DMS 273 (cell line): ENCODE data around the gene BHLHA15.
"Not testable (repeated sequence)": the region's sequence is repeated elsewhere in the genome, so short reads cannot be mapped to it uniquely, and the experiment has no call there.

ENCODE experiments used
- DNase-seq: peaks from one replicate; lab custom pipeline; 2025; ENCODE audit not compliant: unreplicated experiment; lab: John Stamatoyannopoulos, UW

The BHLHA15 gene

DNA sequence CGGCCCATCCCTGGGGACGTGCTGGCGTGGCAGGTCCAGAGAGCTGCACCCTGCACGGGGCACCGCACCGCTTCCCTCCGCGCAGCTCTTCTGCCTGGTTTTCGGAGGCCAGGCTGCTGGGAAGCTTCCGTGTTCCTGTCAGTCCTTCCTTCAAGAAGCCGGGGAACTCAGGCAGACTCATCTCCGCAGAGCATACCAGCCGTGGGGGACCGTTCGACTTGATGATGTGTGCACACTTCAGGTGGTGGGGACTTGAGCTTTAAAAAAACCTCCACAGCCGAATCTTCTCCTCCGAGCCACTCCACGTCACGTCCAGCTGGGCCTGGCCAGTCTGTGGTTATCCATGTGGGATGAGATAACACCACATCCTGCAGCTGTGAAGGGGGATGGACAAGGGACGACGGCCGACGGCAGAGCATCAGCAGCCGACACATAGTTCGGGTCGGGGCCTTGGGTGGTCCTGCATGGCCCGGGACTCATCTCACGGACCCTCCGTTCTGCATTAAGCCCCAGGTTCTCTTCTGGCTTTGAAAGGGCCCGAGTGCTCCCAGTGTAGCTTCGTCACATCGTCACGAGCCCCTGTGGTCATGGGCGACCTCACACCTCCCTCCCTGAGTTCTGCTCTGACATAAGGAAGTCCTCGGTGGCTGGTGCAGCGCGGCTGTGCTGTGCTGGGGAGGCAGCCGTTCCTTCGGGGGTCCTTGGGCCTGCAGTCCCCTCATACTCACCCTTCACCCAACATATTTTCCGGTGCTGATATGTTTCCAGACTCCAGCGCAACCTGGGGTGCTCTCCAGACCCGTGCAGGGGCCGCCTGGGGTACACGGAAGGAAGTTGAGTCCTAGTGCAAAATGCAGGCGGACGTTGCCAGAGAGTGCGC is 4.5 kb upstream of the BHLHA15 start:
- DNase-seq = no peak

DNA sequence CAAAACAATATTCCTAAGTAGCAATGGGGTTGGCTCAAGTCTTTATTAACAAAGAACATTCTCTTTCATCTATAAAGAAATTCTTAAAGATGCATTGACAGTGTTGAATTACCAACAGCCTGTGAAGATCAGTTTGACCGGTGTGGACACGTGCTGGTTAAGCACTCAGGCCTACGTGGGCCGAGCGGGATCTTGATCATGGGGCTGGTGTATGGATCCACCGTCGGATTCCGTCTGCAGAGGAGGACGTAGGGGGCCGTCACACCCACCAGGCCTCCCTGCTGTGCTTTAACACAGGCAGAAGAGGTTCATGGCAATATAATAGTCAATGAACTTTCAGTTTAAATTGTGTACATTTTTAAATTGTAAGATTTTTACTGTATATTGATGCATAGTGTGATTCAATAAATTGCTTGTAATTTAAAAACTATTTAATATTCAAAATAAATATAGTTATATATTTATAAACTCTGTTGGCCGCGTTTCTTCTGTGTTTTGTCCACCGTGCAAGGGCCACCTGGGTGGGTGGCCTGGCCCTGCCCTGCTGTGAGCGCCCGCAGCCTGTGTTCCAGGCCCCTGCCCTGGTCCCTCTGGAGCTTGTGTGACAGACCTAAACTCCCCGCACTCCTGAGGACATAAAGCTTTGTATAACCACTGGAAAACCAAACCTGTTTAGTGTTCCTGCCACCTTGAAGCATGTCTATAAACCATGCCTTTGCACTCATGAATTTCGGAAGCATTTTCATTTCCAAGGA is 1.9 kb upstream of the BHLHA15 start:
- DNase-seq = no peak

DNA sequence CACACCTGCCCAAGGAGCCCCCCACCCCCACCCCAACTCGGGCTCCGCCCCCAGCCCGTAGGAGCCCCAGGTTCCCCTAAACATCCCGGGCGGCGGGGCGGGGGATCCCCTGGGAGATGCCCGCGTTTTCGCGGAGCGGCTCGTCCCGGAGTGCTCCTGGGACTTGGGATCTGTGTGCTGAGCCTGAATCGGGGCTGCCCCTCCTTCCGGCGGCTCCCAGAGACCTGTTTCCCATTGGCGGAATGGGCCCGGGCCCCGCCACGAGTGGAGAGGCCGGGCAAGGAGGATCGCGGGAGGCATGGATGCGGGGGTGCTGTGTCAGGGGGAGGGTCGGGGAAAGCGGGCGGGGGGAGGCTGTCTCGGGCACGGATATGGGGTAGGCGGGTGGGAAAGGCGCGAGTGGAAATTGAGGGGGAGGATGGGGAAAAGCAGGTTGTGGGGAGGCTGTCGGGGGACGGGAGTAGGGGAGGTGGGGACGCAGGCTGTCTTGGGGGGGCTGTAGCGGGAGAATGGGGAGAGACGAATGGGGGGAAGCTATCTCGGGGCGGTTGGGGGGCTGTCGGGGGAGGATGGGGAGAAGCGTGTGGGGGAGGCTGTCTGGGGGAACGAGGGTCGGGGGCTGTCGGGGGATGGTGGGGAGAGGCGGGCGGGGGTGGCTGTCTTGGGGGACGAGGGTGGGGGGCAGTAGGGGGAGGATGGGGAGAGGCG is 572 bp upstream of the BHLHA15 start:
- DNase-seq = peak; percentile 72

DNA sequence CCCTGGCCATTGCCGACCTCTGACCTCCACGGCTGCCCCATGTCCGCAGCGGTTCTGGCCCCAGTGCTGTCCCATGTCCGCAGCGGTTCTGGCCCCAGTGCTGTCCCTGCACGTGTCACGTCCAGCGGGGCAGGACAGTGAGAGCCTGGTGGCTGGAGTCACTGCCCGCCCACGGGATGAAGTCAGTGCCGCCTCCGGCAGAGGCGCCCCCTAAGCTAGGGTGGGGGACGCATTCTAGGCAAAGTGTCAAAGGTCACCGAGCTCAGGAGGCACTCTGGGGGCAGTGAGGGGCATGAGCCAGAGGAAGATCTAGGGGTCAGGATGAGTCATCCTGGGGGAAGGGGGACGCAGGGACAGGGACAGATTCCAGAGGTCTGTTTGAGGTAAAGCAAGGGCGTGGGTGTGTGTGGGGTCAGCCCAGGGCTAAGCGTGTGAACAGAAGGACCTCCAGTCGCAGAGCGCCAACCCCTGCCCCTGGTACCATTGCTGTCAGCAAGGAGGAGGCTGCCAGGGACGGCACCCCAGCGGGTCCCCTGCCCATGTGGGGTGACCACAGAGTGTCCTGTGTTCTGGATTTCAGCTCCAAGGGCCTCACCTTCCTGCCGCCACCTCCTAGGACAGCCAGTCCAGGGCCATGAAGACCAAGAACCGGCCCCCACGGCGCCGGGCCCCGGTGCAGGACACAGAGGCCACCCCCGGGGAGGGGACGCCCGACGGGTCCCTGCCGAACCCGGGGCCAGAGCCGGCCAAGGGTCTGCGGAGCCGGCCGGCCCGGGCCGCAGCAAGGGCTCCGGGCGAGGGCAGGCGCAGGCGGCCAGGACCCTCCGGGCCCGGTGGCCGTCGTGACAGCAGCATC is 665 bp downstream of the BHLHA15 start:
- peak; percentile 48 for DNase-seq

DNA sequence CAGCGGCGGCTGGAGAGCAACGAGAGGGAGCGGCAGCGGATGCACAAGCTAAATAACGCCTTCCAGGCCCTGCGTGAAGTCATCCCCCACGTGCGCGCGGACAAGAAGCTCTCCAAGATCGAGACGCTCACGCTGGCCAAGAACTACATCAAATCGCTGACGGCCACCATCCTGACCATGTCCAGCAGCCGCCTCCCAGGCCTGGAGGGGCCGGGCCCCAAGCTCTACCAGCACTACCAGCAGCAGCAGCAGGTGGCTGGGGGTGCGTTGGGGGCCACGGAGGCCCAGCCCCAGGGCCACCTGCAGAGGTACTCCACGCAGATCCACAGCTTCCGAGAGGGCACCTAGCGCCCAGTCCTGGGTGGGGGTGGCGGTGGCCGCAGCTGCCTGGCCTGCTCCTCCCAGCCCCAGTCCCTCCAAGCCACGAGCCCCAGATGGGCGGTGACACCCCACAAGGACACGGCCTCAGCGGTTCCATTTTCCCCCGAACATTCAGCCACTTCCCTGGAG is 1.3 kb downstream of the BHLHA15 start:
- peak; percentile 54 for DNase-seq

DNA sequence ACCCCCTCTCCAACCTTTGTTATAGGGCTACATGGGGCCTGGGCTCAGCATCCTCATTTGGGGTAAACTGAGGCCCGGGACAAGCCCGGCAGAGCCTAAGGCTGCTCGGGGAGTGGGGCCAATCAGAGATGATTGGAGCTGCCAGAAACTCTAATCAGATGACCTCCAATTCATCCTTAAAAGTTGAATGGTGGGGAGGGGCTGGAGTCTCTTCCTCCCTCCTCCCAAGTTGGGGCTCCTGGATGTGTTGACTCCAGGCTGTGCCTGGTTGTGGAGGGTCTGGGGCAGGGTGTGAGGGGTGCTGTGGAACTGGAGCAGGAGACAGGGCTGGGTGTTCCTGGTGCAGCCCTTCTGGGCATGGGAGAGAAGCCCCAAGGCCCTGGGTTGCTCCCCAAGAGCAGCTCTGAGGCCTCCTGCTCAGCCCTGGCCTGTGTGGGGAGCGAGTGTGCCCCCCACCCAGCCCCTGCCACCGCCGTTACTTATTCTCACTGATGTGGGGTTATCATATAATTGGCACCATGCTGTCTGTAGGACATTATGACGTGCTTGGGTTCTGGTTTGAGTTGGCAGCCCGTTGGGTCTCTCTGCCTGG is 2.2 kb downstream of the BHLHA15 start:
- DNase-seq = no peak

DNA sequence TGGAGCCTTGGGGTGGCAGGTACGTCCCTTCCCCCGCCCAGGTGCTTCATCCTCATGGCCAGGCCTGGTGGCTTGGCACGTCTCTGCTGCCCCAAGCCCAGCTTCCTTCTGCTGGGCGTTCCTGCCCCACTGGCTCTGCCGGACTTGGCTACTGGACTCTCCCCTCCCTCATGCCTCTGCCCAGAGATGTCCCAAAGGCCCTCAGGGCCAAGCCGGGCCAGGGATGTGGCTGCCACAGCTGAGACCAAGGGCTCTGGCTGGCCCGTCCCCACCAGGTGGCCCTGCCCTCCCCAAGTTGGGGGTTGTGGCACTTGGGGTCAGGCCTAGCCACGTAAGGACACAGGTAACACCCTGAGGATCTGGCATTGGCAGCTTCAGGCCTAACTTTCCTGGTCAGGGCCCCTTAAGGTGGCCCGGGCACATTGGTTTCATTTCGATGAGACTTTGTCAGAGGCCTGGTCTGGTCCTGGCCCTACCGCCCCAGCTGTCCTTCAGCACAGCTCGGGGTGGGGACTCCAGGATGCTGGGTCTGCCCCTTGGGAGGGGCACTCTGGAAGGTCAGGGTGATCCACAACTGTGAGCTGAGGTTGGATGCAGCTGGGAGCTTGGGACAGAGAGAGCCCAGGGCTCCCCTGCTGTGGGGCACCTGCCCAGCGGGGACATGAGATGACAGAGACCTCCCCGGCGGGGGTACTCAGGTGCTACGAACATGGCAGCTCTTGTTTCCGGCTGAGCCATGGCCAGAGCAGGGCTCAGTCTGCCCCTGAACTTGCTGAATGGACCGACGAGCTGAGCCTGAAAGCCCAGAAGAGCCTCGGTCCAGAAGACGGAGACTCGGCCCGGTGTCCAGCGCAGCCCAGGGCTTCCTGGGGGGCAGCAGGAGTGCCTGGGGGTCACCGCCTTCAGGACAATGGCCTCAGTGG is 2.9 kb downstream of the BHLHA15 start:
- no peak for DNase-seq

DNA sequence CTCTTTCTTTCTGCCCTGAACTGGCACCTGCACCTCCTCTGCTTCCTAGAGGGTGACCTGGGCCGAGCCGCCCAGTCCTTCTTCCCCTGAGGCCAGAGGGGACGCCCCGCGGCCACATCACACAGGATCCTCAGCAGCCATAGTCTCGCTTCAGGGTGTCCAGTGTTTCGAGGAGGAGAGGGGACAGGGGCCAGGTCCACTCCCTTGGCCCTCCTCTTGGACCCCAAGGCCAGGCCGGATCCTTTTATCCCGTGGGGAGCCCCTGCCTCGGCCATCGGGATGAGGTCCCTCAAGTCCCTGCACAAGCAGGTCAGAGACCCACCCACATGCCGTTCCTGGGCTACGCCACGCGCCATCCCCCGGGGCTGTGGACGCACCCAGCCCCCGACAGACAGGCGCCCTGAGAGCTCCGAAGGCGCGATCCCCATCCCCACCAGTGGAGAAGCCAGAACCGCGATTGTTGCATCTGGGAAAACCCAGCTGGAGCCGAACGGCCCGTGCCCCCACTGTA is 3.6 kb downstream of the BHLHA15 start:
- no peak for DNase-seq

DNA sequence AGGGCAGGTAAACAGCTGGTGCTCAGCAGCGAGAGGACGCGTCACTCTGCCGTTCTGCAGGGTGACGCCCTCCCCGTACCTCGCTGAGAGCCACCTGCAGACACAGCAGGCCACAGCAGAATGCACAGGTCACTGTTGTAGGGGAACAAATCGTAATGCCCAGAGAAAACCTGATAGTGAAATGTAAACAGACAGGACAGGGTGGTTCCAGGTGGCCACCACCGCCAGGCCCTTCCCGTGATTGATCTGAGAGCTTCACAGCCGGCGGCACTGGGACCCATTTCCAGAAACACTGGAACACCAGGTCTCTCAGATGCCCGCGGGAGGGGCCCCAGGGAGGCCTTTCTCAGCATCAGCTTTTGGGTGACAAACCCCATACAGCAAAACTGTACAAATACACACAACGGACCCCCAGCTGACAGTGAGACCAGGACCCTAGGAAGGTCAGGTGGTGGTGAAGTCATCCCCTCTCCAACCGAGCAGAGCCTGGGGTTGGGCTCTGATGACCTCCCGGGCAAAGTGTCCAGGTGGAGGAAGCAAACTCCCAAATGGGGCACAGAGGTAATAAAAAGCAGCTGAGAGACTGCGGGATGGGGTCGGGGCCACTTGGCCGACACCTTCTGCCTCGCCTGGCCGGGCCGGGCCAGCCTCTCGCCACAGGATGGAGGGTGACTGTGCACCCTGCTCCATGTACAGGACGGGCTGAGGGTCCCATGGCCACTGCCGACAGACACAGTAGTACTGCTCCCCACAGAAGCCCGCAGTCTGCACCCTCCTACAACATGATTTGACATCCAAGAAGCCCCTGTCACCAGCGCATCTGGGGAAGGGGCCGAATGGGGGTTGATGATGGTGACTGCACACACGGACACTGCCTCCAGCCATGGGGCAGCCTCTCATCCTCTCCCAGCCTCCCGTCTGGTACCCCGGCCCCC is 4.6 kb downstream of the BHLHA15 start:
- no peak for DNase-seq

DNA sequence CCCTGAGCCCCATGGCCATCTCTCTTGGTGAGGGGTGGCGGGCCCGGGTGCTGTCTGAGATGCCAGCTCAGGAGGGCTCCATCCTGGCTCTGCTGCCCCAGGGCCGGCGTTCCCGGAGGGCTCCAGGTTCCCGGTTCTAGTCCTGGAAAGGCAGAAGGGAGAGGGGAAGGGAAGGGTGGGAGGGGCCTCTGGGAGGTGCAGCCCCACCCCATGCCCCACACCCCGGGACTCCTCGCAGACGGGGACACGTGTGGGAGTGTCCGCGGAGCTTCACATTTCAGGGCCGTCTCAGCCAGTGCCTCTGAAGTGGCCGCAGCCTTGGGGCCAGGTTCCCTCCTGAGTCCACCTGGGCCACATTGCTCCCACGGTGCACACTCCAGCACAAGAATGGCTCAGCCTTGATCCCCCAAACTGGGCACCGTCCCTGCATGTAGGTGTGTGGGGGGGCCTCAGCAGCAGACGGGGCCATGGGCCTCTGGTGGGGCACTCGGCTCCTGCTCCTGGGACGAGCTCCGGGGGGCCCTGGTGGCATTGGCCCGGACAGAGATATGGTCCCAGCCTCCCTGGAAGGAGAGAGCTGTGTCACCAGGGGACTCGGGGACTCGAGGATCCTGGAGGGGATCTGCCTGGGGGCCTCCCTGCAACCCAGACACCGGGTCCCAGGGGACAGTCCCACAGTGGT is 5.8 kb downstream of the BHLHA15 start:
- DNase-seq = no peak

DNA sequence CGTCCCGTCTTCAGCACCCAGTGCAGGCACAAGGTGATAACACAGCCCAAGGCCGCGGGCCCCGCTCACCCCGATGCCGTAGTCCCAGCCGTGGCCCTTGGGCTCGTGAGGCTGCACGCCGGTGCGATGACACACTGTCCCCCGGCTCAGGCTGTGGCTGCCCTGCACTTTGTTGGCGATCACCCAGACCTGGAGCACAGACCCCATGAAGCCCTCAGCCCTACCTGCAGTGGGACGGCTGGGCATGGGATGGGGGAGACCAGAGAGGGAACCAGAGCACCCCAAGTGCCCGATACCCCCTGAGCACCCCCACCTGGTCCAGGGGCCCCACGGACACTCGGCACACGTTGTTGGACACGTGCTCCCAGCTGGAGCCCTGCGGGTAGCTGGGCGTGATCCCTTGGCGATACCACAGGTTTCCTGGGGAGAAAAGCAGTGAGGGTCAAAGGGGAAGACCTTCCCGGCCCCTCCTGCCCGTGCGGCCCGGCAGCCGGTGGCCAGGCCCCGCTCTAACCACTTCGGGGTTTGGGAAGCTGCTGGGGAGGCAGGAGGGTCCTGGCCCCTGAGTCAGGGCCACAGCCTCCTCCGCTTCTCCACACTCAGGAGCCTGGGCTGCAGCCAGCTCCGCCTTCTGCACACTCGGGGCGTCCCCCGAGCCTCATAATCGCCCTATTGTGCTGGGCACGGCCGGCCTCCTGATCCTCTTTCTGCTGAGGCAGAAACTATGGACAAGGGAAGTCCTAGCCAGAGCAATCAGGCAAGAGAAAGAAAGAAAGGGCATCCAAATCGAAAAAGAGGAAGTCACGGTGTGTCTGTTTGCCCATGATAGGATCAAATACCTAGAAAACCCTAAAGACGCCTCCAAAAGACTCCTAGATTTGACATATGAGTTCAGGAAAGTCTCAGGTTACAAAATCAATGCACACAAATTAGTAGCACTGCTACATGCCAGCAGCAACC is 6.7 kb downstream of the BHLHA15 start:
- DNase-seq = peak; percentile 39

DNA sequence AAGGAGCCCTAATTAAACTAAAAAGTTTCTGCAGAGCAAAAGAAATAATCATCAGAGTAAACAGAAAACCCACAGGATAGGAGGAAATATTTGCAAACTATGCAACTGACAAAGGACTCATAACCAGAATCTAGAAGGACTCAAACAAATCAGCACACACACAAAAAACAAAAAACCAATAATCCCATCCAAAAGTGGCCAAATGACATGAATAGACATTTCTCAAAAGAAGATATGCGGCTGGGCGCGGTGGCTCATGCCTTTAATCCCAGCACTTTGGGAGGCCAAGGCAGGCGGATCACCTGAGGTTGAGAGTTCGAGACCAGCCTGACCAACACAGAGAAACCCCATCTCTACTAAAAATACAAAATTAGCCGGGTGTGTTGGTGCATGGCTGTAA is 8.1 kb downstream of the BHLHA15 start:
- DNase-seq = not testable (repeated sequence)

DNA sequence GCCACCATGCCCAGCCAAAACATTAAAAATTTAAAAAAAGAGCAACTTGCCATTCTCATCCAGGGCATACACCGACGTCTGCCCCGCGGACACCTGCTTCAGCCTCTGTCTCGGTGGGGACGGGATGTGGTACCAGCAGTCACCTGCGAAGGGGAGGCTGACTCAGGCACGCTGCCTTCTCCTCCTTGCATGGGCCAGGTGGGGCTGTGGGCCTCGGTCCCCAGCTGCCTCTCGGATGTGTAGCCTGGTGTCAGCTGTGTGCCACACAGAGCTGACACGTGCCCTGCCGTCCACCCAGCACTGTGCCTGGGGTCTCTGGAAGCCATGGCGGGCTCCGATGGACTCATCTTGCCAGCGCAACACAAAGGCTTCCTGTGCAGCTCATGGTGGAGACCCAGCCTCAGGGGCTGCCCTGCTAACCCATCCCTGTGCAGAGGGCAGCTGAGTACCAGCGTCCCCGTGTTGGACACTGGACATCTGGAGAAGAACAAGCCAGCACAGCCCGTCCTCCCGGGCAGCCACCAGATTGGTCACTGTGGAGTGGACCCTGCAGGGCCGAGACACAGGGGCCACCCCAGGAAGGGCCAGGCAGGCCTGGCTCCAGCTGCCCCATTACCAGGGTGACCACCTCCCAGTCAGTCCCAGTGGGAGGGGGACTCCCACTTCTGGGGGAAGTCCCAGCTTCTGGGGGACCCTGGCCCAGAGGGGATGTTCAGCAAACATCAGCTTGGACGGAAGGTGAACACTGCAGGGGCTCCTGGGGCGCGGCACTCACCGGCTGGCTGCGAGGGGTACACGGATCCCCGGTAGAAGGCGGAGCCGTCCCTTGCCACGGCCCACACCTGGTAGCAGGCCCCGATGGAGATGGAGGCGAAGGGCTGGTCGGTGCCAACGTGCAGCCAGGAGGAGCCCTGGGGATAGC is 10.6 kb downstream of the BHLHA15 start:
- DNase-seq = no peak

DNA sequence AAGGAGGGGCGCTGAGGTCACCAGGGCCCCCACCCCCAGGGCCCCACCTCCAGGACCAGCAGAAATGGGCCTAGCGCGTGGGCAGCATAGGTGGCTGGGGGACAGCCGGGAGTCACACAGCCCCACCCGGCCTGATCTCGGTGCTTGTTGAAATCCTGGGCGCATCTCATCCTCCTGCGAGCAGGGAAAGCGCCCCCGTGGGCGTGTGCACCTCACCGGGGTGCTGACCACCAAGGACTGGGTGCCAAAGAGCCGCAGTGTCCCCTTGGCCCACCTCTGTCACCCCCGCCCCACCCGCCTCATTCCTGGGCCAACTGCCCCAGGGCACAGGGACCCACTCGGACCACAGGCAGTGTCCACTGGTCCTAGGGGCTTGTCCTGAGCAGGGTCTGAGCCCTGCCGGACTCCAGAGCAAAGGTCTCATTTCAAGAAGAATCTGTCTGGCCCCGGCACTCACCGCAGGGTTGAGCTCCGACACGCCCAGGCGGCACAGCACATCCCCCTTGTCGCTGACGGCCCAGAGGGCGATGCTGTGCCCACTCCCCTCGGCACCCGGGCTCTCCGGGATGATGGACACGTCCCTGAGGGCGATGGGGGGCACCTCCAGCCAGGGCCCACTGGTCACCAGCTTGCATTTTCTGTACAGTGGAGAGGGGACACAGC is 11.4 kb downstream of the BHLHA15 start:
- no peak for DNase-seq
